ENCODE results near the gene FAM89A.

The FAM89A gene

DNA sequence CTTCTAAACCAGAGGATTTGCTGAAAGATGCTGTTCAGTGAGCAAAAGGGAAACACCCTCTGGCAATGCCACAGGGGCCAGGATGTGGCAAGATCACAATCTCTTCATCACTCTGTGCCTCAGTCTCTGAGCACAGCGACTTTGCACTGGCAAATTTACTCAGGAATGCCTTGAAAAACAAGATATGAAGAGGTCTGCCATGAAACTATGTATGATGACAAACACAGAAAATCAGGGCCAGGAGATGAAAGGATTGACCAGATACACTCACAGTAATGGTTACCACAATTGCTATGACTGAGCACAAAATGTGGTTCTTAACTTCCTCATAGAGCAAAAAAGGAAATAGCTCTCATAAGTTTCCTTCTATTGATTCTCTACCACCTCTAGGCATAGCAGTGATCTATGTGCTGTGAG lies 67.2 kb downstream of the FAM89A start:
- Histone ChIP-seq H3K4me3 (ENCODE audit: low read depth, low read length) (no peak overlapping the region), H3K36me3 (ENCODE audit: control insufficient read depth, insufficient read depth, low read length) (no peaks in the 10 kb centered on the region), H3K4me1 (peaks cover 3% of the 10 kb centered on the region), H3K9ac (no peak overlapping the region), H3K4me2 (ENCODE audit: low read length) (no peak overlapping the region), H3K9me3 (ENCODE audit: control insufficient read depth, low read length) (no peaks in the 10 kb centered on the region), H3K27me3 (ENCODE audit: control insufficient read depth, insufficient read depth, low read length) (no peaks in the 10 kb centered on the region), H3K79me2 (peaks cover 6% of the 10 kb centered on the region), H3K27ac (no peak overlapping the region), H2AFZ (no peak overlapping the region)
- TF ChIP-seq, protein P1, sequence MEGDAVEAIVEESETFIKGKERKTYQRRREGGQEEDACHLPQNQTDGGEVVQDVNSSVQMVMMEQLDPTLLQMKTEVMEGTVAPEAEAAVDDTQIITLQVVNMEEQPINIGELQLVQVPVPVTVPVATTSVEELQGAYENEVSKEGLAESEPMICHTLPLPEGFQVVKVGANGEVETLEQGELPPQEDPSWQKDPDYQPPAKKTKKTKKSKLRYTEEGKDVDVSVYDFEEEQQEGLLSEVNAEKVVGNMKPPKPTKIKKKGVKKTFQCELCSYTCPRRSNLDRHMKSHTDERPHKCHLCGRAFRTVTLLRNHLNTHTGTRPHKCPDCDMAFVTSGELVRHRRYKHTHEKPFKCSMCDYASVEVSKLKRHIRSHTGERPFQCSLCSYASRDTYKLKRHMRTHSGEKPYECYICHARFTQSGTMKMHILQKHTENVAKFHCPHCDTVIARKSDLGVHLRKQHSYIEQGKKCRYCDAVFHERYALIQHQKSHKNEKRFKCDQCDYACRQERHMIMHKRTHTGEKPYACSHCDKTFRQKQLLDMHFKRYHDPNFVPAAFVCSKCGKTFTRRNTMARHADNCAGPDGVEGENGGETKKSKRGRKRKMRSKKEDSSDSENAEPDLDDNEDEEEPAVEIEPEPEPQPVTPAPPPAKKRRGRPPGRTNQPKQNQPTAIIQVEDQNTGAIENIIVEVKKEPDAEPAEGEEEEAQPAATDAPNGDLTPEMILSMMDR (IDR thresholded peaks at IDR 0.05): no peak

DNA sequence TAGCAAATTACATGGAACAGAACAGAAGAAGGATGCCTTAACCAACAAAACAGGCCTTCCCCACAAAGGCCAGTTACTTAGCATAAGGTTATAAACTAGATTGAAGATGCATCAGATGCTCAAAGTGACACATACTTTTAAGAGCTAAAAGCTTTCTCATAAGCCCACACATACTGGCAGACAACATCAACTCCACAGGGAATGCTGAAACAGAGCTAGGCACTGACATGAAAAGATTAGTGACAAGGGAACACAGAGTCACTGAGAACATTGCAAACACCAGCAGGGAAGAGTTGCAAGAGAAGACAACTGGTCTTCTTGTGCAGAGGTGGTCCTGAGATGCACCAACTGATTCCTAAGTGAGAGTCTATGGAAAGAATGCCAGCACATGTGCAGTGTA lies 68.3 kb downstream of the FAM89A start:
- no peaks in the 10 kb centered on the region for H3K9me3 ChIP-seq (ENCODE audit: control insufficient read depth, low read length)
- peaks cover 6% of the 10 kb centered on the region for H3K79me2 ChIP-seq
- no peaks in the 10 kb centered on the region for H3K27me3 ChIP-seq (ENCODE audit: control insufficient read depth, insufficient read depth, low read length)
- H3K9ac ChIP-seq: no peak overlapping the region
- H3K27ac ChIP-seq: no peak overlapping the region
- no peaks in the 10 kb centered on the region for H3K36me3 ChIP-seq (ENCODE audit: control insufficient read depth, insufficient read depth, low read length)
- H3K4me1 ChIP-seq: no peaks in the 10 kb centered on the region
- TF ChIP-seq, protein P1 (IDR thresholded peaks at IDR 0.05): no peak
- H3K4me2 ChIP-seq (ENCODE audit: low read length): no peak overlapping the region
- no peak overlapping the region for H3K4me3 ChIP-seq (ENCODE audit: low read depth, low read length)
- H2AFZ ChIP-seq: no peak overlapping the region

DNA sequence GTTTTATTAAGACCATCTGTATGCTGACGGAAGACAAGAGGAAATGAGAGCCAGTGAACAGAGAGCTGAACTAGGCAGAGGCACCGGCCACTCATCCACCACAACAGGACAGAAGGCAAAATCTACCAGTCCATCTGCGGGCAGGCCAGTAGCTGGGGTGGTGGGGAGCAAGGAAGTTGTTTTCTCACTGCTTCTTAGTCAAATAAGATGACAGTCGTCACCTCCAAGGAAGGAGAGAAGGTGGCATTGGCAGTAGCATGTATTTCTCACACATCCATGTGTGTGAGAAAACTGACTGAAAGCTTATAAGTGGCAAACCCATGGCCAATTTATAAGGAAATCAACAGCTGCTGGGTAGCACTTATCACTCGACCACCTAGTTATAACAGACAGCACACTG lies 69.6 kb downstream of the FAM89A start:
- H3K9me3 ChIP-seq (ENCODE audit: control insufficient read depth, low read length): no peaks in the 10 kb centered on the region
- H3K4me2 ChIP-seq (ENCODE audit: low read length): no peak overlapping the region
- H3K27ac ChIP-seq: no peak overlapping the region
- peaks cover 6% of the 10 kb centered on the region for H3K79me2 ChIP-seq
- H3K4me3 ChIP-seq (ENCODE audit: low read depth, low read length): no peak overlapping the region
- H2AFZ ChIP-seq: no peak overlapping the region
- TF ChIP-seq, protein P1 (IDR thresholded peaks at IDR 0.05): no peak
- H3K4me1 ChIP-seq: no peaks in the 10 kb centered on the region
- H3K9ac ChIP-seq: no peak overlapping the region
- no peaks in the 10 kb centered on the region for H3K36me3 ChIP-seq (ENCODE audit: control insufficient read depth, insufficient read depth, low read length)
- no peaks in the 10 kb centered on the region for H3K27me3 ChIP-seq (ENCODE audit: control insufficient read depth, insufficient read depth, low read length)

All from parathyroid adenoma (tissue), 2 donors.